Sigmoid colon (tissue), 4 donors: Measurements from ENCODE around the gene FOXP1.

ENCODE experiments used
- CTCF ChIP-seq, 4 experiments: fragments of 450-650 bp in 3 of 4; fragments of 200-600 bp in 1 of 4; IDR thresholded peaks; one replicate each; pipeline ENCODE4 v1.5.1; 2016 to 2019; ENCODE audit warnings: antibody characterized with exemption in 4 of 4, mild to moderate bottlenecking in 3 of 4, moderate library complexity in 2 of 4
- EP300 ChIP-seq, 4 donors: sonication (generic); formaldehyde crosslinking; IDR thresholded peaks; one replicate each; pipeline ENCODE4 v1.6.1; 2017; ENCODE audit warnings: antibody characterized with exemption in 4 of 4
- POLR2A ChIP-seq, 2 donors: fragments of 450-650 bp; IDR thresholded peaks; one replicate each; pipeline ENCODE4 v1.6.1; 2016; ENCODE audit warnings: antibody characterized with exemption in 2 of 2, mild to moderate bottlenecking in 2 of 2, moderate library complexity in 2 of 2
- POLR2AphosphoS5 ChIP-seq, 4 donors: sonication (generic); formaldehyde crosslinking; IDR thresholded peaks; one replicate each; pipeline ENCODE4 v1.6.1; 2017; ENCODE audit warnings: antibody characterized with exemption in 4 of 4

GRCh38 chr3:71451060-71451459 lies 132.5 kb downstream of the FOXP1 start:
- TF ChIP-seq POLR2A (IDR thresholded peaks at IDR 0.05): no peak
- TF ChIP-seq CTCF (IDR thresholded peaks at IDR 0.05): no peak
- no peak for TF ChIP-seq POLR2AphosphoS5 (IDR thresholded peaks at IDR 0.05)
- TF ChIP-seq EP300 (IDR thresholded peaks at IDR 0.05): no peak
